RWPE1 (cell line): Measurements from ENCODE around the gene F12.
A peak's percentile ranks its signal among the peaks of the same experiment; 100 is the strongest.

Experiments
- CTCF ChIA-PET: fragments of 350-600 bp; sonication (Branson Sonifier 250); formaldehyde crosslinking; extraction: SDS; loops from one replicate; lab custom pipeline; 2021; lab: Yijun Ruan, JAX
- POLR2A ChIA-PET: fragments of 400-600 bp; formaldehyde crosslinking; extraction: SDS; loops from one replicate; lab custom pipeline; 2020; ENCODE audit warnings: antibody characterized with exemption; ENCODE audit not compliant: low non-redundant PET; lab: Yijun Ruan, JAX
- DNase-seq: peaks from one replicate; pipeline ENCODE4 v3.0.0; 2012; ENCODE audit warnings: low spot score
- H3K27ac ChIP-seq: fragments of 450-650 bp; 2 replicates; pipeline ENCODE4 v1.5.1; 2017
- CTCF ChIP-seq: fragments of 450-650 bp; conservative IDR thresholded peaks from 2 replicates; pipeline ENCODE4 v1.5.1; 2017; ENCODE audit warnings: low read depth, mild to moderate bottlenecking

F12 gene

DNA sequence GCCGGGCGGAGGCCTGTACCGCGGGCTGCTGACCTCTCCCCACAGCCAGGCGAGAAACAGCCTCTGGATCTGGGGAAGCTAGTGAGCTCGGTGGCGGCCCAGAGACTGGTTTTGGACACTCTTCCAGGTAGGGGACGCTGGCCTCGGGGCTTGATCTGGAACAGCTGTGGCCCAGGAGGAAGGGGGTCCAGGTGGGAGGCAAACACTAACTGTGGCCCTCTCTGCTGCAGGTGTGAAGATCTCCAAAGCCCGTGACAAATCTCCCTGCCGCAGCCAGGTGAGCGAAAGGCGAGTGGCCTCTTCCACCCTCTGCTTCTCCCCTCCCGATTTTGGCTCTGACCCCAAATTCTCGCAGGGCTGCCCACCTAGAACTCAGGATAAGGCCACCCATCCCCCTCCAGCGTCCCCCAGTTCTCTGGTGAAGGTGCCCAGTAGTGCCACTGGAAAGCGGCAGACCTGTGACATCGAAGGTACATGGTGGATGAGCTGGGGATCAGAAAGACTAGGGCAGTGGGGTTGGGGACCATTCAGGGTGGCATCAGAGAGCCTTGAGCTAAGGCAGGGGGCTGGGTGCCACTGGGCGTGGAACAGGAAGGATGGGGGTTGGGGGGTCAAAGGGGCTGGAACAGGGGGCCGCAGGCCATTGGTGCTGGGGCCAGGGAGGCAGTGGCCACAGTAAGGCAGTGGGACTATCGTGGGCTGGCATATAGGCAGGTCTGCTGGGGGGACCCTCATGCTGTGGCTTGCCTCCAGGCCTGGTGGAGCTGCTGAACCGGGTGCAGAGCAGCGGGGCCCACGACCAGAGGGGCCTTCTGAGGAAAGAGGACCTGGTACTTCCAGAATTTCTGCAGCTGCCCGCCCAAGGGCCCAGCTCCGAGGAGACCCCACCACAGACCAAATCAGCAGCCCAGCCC, 38.0 kb downstream of the F12 start:
- POLR2A ChIA-PET: interaction anchor here (2.7 kb wide), 1 partner anchor 18 kb away, joined by 15 read pairs; no protein-coding TSS in a partner anchor
- peak overlapping the region; percentile 89 for H3K27ac ChIP-seq
- no peak for DNase-seq
- CTCF ChIA-PET: interaction anchor here (0.5 to 6.7 kb wide), 19 partner anchors 11 to 420 kb away, joined by 3 to 76 read pairs (median 4); partner anchors contain the start of genes GRK6, LMAN2 and SLC34A1
- no peak for TF ChIP-seq CTCF

GRCh38 chr5:177370488-177371119, 38.8 kb downstream of the F12 start:
- peak overlapping the region; percentile 89 for H3K27ac ChIP-seq
- DNase-seq: peak; percentile 96
- POLR2A ChIA-PET: interaction anchor here (0.5 to 2.7 kb wide), 4 partner anchors 19 to 369 kb away, joined by 3 to 15 read pairs (median 3); no protein-coding TSS in a partner anchor
- TF ChIP-seq CTCF: peak; percentile 87
- CTCF ChIA-PET: interaction anchor here (0.6 to 6.7 kb wide), 18 partner anchors 9 to 201 kb away, joined by 3 to 76 read pairs (median 4); partner anchors contain the start of genes F12, GRK6 and LMAN2

DNA sequence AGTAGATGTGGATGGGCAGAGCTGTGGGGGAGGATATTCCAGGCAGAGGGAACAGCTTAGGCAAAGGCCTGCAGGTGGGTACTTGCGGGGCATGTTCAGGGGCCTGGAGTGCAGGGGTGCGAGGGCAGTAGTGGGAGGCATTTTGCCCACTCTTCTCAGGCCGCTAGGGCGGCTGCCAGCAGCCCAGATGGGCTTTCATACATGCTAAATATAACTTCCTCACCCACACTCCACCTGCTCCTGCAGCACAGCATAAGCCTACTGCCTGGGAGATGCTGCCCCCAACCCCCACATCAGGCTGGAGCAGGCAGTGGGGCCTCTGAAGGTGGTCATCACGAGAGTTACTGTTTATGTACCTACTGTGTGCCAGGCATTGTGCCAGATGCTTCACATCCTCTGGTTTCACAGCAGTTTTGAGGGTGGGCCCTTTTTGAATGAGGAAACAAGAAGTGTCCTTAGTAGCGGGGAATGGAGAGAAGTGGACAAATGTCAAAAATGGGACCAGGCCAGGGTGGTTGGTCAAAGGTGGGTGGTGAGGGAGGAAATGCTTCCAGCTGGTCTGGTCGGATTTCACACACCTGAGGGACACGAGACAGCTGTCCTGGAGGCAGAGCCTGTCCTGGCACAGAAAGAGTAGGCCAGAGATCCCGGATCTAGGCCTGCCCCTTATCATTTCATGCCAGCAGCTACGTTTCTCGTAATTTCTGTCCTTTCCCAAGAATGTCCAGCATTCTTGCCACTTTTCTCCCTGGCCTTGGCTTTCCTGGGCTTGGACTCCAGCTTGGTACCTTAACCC, 39.5 kb downstream of the F12 start:
- H3K27ac ChIP-seq: peak overlapping the region; percentile 89
- CTCF ChIA-PET: interaction anchor here (0.6 to 6.7 kb wide), 22 partner anchors 9 to 211 kb away, joined by 3 to 76 read pairs (median 4); partner anchors contain the start of genes F12, GRK6 and LMAN2
- no peak for TF ChIP-seq CTCF
- POLR2A ChIA-PET: interaction anchor here (0.5 to 2.7 kb wide), 4 partner anchors 20 to 368 kb away, joined by 3 to 15 read pairs (median 3); no protein-coding TSS in a partner anchor
- DNase-seq: no peak

GRCh38 chr5:177368869-177369644, 40.3 kb downstream of the F12 start:
- ChIA-PET POLR2A (no interaction called here), CTCF (interaction anchor here (0.6 to 6.7 kb wide), 11 partner anchors 8 to 211 kb away, joined by 3 to 76 read pairs (median 7); partner anchors contain the start of gene LMAN2)
- peak overlapping the region; percentile 89 for H3K27ac ChIP-seq
- peak; percentile 90 for TF ChIP-seq CTCF
- peak; percentile 74 for DNase-seq

DNA sequence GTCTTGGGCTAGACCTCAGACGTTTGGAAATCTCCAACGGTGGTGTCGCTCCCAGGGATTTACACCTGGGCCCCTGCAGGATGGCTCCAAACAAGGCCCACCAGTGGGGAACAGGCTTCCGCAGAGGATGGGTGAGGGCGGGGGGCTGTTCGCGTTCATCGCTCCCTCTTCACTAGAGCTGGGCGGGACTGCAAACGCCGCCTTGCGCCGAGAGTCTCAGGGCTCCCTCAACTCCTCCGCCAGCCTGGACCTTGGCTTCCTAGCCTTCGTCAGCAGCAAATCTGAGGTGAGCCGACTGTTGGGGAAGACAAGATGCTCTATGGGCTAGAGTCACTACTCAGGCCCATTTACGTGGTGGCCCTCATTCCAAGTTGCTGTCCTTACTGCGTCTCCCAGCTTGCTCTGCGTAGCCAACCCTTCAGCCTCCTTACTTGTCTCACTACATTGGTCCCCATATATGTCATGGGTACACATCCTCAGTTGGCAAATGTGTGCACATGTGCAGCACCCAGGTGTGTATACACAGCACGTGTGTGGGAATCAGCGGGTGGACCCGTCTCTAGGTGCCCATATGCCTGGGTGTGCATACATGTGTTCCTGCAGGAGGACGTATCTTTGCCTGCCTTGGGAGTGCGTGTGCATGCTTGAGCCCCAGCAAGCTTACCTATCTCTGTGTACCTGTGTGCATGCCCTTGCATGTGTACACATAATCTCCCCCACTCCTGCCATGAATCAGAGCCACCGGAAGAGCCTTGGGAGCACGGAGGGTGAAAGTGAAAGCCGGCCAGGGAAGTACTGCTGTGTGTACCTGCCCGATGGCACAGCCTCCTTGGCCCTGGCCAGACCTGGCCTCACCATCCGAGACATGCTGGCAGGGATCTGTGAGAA, 41.1 kb downstream of the F12 start:
- no peak for TF ChIP-seq CTCF
- no peak for DNase-seq
- POLR2A ChIA-PET: no interaction called here
- CTCF ChIA-PET: interaction anchor here (0.7 to 6.7 kb wide), 9 partner anchors 8 to 190 kb away, joined by 3 to 76 read pairs (median 7); partner anchors contain the start of gene LMAN2
- peak overlapping the region; percentile 89 for H3K27ac ChIP-seq
